Stomach (tissue), 4 donors: ENCODE measurements around the gene CLIC5.

Experiments used
- POLR2A ChIP-seq, 4 donors: fragments of 450-650 bp; IDR thresholded peaks; one replicate each; pipeline ENCODE4 v1.6.1; 2016; ENCODE audit warnings: antibody characterized with exemption in 4 of 4, control low read depth in 2 of 4, mild to moderate bottlenecking in 1 of 4, moderate library complexity in 1 of 4
- POLR2AphosphoS5 ChIP-seq, 3 donors: sonication (generic); formaldehyde crosslinking; IDR thresholded peaks; one replicate each; pipeline ENCODE4 v1.6.1; 2016; ENCODE audit warnings: antibody characterized with exemption in 3 of 3
- TF ChIP-seq, protein P1 (sequence below), 7 experiments: fragments of 450-650 bp in 4 of 7; fragments of 200-600 bp in 3 of 7; sonication (generic) in 3 of 7; IDR thresholded peaks; one replicate each; pipeline ENCODE4 v1.5.1; 2016 to 2019; ENCODE audit warnings: antibody characterized with exemption in 7 of 7, control low read depth in 2 of 7, mild to moderate bottlenecking in 1 of 7

DNA sequence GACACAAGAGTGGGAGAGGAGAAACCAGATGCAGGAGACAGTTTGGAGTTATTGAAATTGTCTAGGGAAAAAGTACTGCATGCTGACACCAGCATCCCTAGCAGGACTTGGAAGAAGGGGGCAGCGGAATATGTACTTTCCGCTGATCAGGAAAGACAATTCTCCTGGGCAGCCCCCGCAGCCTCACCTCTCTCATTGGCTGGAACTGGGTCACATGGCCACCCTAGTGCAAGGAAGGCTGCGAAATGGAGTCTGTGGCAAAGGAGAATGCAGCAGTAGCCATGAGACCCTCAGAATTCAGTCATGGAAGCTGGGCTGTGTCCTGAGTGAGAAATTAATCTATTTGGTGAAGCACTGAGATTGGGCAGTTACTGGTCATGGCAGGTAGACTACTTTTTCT, 131.3 kb downstream of the CLIC5 start:
- TF ChIP-seq, protein P1, sequence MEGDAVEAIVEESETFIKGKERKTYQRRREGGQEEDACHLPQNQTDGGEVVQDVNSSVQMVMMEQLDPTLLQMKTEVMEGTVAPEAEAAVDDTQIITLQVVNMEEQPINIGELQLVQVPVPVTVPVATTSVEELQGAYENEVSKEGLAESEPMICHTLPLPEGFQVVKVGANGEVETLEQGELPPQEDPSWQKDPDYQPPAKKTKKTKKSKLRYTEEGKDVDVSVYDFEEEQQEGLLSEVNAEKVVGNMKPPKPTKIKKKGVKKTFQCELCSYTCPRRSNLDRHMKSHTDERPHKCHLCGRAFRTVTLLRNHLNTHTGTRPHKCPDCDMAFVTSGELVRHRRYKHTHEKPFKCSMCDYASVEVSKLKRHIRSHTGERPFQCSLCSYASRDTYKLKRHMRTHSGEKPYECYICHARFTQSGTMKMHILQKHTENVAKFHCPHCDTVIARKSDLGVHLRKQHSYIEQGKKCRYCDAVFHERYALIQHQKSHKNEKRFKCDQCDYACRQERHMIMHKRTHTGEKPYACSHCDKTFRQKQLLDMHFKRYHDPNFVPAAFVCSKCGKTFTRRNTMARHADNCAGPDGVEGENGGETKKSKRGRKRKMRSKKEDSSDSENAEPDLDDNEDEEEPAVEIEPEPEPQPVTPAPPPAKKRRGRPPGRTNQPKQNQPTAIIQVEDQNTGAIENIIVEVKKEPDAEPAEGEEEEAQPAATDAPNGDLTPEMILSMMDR (IDR thresholded peaks at IDR 0.05) = no peak
- TF ChIP-seq POLR2AphosphoS5 (IDR thresholded peaks at IDR 0.05) (no peak), POLR2A (IDR thresholded peaks at IDR 0.05) (no peak)
